Measurements from ENCODE around the gene C19orf12. TPM values are rescaled to one million over a fixed set of nuclear protein-coding genes. Genes with fewer than 3 reads are reported as not detected.

C19orf12 gene
- total RNA-seq, 1 experiment from 2014 or later, result 17.5 TPM

DNA sequence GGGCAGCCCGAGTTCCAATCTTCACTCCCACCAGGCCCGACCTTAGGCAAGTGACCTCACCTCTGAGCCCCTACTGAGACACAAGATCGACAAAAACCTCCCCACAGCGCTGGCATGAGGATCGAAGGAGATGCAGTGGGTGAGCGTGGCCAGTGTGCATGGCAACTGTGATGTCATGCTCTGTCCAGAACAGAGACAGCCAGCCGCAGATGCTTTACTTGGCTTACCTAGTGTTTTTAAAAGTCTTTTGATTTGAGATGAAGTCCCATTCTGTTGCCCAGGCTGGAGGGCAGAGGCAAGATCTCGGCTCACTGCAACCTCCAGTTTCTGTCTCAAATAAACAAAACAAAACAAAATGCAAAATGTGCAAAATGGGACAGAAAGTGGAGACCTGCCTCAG, 49.3 kb upstream of the C19orf12 start:
- Histone ChIP-seq H3K4me2 (ENCODE audit: insufficient read depth, insufficient read length, low read length) (no peak overlapping the region), H3K9ac (ENCODE audit: extremely low read depth, insufficient read length, low read length) (no peak overlapping the region), H2BK15ac (ENCODE audit: low read depth, low read length) (no peak overlapping the region), H2BK5ac (ENCODE audit: insufficient read length, low read length) (no peak overlapping the region), H2AK5ac (ENCODE audit: insufficient read length, low read length) (no peak overlapping the region), H3K23me2 (ENCODE audit: insufficient read length, low read depth, low read length, poor library complexity, severe bottlenecking) (no peaks in the 10 kb centered on the region), H3K27me3 (ENCODE audit: insufficient read depth, low read length) (no peaks in the 10 kb centered on the region), H4K5ac (ENCODE audit: insufficient read length, low read depth, low read length) (no peak overlapping the region), H3T11ph (ENCODE audit: low read length) (no peak overlapping the region), H2BK20ac (ENCODE audit: low read depth, low read length, poor library complexity, severe bottlenecking) (no peak overlapping the region), H3K4ac (ENCODE audit: low read depth, low read length) (no peak overlapping the region), H2BK12ac (ENCODE audit: insufficient read length, low read depth, low read length) (no peak overlapping the region), H3K79me2 (ENCODE audit: insufficient read depth, low read length) (no peaks in the 10 kb centered on the region), H3K9me3 (ENCODE audit: control insufficient read depth, low read depth, low read length) (no peaks in the 10 kb centered on the region), H2BK120ac (ENCODE audit: low read depth, low read length, poor library complexity, severe bottlenecking) (no peak overlapping the region), H4K8ac (replicated peaks; ENCODE audit: insufficient read length, low read depth, low read length) (no peak overlapping the region), H3K79me1 (ENCODE audit: insufficient read depth, low read depth, low read length, poor library complexity, severe bottlenecking) (no peaks in the 10 kb centered on the region), H3K4me1 (ENCODE audit: insufficient read depth, low read length) (no peaks in the 10 kb centered on the region), H3K27ac (ENCODE audit: insufficient read length, low read depth, low read length) (no peak overlapping the region), H3K23ac (ENCODE audit: insufficient read length, low read depth, low read length) (no peak overlapping the region), H4K20me1 (ENCODE audit: control insufficient read depth, insufficient read depth, insufficient read length) (no peaks in the 10 kb centered on the region), H3K56ac (ENCODE audit: insufficient read length, low read depth, low read length) (no peak overlapping the region), H2AFZ (ENCODE audit: low read length) (no peak overlapping the region), H4K91ac (ENCODE audit: insufficient read length, low read depth, low read length) (no peak overlapping the region), H3K14ac (ENCODE audit: insufficient read depth, low read length) (no peak overlapping the region), H3K18ac (ENCODE audit: insufficient read length, low read depth, low read length) (no peak overlapping the region)
- no peaks in the 10 kb centered on the region for H3K9me3 Mint-ChIP-seq
- no CpG with 5 or more reads among the region's 8 CpGs for WGBS (ENCODE audit: extremely low coverage, insufficient read length, low lambda C conversion rate)
- H3K27ac Mint-ChIP-seq, result peak overlapping the region in 1 of 3 experiments; percentile 29; a peak in 1 of 7 replicates
- no peaks in the 10 kb centered on the region for H3K36me3 Mint-ChIP-seq (ENCODE audit: insufficient read depth in 1 of 3, low read depth in 3 of 3)
- peaks cover 0 to 6% of the 10 kb centered on the region in 2 experiments; a peak in 2 of 4 replicates for H3K4me1 Mint-ChIP-seq
- DNase-seq, result no peak
- TF ChIP-seq, protein P1, sequence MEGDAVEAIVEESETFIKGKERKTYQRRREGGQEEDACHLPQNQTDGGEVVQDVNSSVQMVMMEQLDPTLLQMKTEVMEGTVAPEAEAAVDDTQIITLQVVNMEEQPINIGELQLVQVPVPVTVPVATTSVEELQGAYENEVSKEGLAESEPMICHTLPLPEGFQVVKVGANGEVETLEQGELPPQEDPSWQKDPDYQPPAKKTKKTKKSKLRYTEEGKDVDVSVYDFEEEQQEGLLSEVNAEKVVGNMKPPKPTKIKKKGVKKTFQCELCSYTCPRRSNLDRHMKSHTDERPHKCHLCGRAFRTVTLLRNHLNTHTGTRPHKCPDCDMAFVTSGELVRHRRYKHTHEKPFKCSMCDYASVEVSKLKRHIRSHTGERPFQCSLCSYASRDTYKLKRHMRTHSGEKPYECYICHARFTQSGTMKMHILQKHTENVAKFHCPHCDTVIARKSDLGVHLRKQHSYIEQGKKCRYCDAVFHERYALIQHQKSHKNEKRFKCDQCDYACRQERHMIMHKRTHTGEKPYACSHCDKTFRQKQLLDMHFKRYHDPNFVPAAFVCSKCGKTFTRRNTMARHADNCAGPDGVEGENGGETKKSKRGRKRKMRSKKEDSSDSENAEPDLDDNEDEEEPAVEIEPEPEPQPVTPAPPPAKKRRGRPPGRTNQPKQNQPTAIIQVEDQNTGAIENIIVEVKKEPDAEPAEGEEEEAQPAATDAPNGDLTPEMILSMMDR (conservative IDR thresholded peaks at IDR 0.05), result no peak
- H3K27me3 Mint-ChIP-seq (ENCODE audit: low read depth), result peaks cover 3% of the 10 kb centered on the region; the same call in 1 of the 2 replicates
- H3K4me3 Mint-ChIP-seq, result no peak overlapping the region
